Suprapubic skin (tissue), 4 donors: ENCODE data around the gene UBL5.

Source experiments
- POLR2A ChIP-seq, 2 donors: fragments of 450-650 bp; IDR thresholded peaks; one replicate each; pipeline ENCODE4 v1.6.1; 2017; ENCODE audit warnings: antibody characterized with exemption in 2 of 2, mild to moderate bottlenecking in 2 of 2, moderate library complexity in 2 of 2
- POLR2AphosphoS5 ChIP-seq, 3 donors: sonication (generic); formaldehyde crosslinking; IDR thresholded peaks; one replicate each; pipeline ENCODE4 v1.6.1; 2017; ENCODE audit warnings: antibody characterized with exemption in 3 of 3
- TF ChIP-seq, protein P1 (sequence below), 2 donors: fragments of 200-600 bp in 1 of 2; fragments of 450-650 bp in 1 of 2; sonication (generic) in 1 of 2; IDR thresholded peaks; one replicate each; pipeline ENCODE4 v1.5.1; 2016 to 2019; ENCODE audit warnings: antibody characterized with exemption in 2 of 2, mild to moderate bottlenecking in 1 of 2, moderate library complexity in 1 of 2

GRCh38 chr19:9823816-9824215 lies 3.9 kb upstream of the UBL5 start:
- TF ChIP-seq, protein P1, sequence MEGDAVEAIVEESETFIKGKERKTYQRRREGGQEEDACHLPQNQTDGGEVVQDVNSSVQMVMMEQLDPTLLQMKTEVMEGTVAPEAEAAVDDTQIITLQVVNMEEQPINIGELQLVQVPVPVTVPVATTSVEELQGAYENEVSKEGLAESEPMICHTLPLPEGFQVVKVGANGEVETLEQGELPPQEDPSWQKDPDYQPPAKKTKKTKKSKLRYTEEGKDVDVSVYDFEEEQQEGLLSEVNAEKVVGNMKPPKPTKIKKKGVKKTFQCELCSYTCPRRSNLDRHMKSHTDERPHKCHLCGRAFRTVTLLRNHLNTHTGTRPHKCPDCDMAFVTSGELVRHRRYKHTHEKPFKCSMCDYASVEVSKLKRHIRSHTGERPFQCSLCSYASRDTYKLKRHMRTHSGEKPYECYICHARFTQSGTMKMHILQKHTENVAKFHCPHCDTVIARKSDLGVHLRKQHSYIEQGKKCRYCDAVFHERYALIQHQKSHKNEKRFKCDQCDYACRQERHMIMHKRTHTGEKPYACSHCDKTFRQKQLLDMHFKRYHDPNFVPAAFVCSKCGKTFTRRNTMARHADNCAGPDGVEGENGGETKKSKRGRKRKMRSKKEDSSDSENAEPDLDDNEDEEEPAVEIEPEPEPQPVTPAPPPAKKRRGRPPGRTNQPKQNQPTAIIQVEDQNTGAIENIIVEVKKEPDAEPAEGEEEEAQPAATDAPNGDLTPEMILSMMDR (IDR thresholded peaks at IDR 0.05) = no peak
- TF ChIP-seq POLR2AphosphoS5 (IDR thresholded peaks at IDR 0.05) (no peak), POLR2A (IDR thresholded peaks at IDR 0.05) (no peak)
